22Rv1 (cell line): ENCODE measurements around the gene CREB3L4.

Source experiments
- CTCF ChIP-seq: fragments of 450-650 bp; IDR thresholded peaks from 2 replicates; pipeline ENCODE4 v1.5.1; 2017; ENCODE audit warnings: mild to moderate bottlenecking
- ZFX ChIP-seq: fragments of 450-650 bp; IDR thresholded peaks from 2 replicates; pipeline ENCODE4 v1.6.1; 2017; ENCODE audit warnings: antibody characterized with exemption, borderline replicate concordance

GRCh38 chr1:153919876-153920852 lies 47.5 kb upstream of the CREB3L4 start:
- TF ChIP-seq CTCF (no peak), ZFX (no peak)
